Activated naive CD8-positive, alpha-beta T cell (primary cell): ENCODE measurements around the gene MYH13.

Experiments used
- H3K27ac Mint-ChIP-seq: one replicate; pipeline ENCODE4 v1.8.0; 2021; ENCODE audit warnings: mixed read lengths
- H3K27me3 Mint-ChIP-seq: one replicate; pipeline ENCODE4 v1.8.0; 2021; ENCODE audit warnings: mixed read lengths
- H3K36me3 Mint-ChIP-seq: one replicate; pipeline ENCODE4 v1.8.0; 2021; ENCODE audit warnings: mixed read lengths
- H3K4me1 Mint-ChIP-seq: one replicate; pipeline ENCODE4 v1.8.0; 2021; ENCODE audit warnings: low read depth, mixed read lengths
- H3K4me3 Mint-ChIP-seq: one replicate; pipeline ENCODE4 v1.8.0; 2021; ENCODE audit warnings: mild to moderate bottlenecking, mixed read lengths
- H3K9me3 Mint-ChIP-seq: one replicate; pipeline ENCODE4 v1.8.0; 2021; ENCODE audit warnings: low read depth, mixed read lengths

The MYH13 gene

GRCh38 chr17:10328206-10328605, 44.6 kb downstream of the MYH13 start:
- Mint-ChIP-seq H3K4me1 (peaks cover 3% of the 10 kb centered on the region), H3K27me3 (peaks cover 5% of the 10 kb centered on the region), H3K27ac (no peak overlapping the region), H3K36me3 (no peaks in the 10 kb centered on the region), H3K9me3 (no peaks in the 10 kb centered on the region), H3K4me3 (no peak overlapping the region)

- no peak overlapping the region for H3K4me3 Mint-ChIP-seq
- H3K4me1 Mint-ChIP-seq = peaks cover 3% of the 10 kb centered on the region
Observed at GRCh38 chr17:10327640-10328039, 45.2 kb downstream of the MYH13 start.

DNA sequence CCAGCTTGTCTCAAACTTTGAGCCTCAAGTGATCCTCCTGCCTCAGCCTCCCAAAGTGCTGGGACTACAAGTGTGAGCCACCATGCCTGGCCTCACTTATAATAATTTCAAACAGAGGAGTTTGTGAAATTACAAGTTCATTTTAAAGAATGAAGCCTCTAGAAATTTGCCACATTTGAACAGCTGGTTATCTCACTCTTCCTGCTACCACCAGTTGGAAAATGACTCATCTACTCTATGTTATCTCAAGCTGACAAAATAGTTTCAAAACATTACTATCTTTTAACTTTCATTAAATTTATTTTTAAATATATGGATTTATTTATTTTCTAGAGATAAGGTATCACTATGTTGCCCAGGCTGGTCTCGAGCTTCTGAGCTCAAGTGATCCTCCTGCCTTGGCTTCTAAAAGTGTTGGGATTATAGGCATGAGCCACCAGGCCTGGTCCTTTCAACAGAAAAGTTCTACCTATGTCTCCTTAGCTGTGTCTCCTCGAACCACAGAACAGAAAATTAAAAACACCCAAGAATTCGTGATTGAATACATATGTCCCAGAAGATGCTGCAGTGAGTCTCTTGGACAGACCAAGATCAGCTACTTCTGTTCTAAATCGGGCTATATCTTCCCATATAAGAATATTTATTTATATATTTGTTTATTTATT, 47.6 kb downstream of the MYH13 start:
- peaks cover 5% of the 10 kb centered on the region for H3K27me3 Mint-ChIP-seq
- no peaks in the 10 kb centered on the region for H3K9me3 Mint-ChIP-seq
- no peaks in the 10 kb centered on the region for H3K36me3 Mint-ChIP-seq
- H3K4me3 Mint-ChIP-seq = no peak overlapping the region
- H3K27ac Mint-ChIP-seq = no peak overlapping the region
- peaks cover 3% of the 10 kb centered on the region for H3K4me1 Mint-ChIP-seq

More at GRCh38 chr17:10327640-10328039, 45.2 kb downstream of the MYH13 start:
- no peaks in the 10 kb centered on the region for H3K36me3 Mint-ChIP-seq
- H3K27me3 Mint-ChIP-seq = peaks cover 5% of the 10 kb centered on the region
- no peak overlapping the region for H3K27ac Mint-ChIP-seq
- no peaks in the 10 kb centered on the region for H3K9me3 Mint-ChIP-seq

DNA sequence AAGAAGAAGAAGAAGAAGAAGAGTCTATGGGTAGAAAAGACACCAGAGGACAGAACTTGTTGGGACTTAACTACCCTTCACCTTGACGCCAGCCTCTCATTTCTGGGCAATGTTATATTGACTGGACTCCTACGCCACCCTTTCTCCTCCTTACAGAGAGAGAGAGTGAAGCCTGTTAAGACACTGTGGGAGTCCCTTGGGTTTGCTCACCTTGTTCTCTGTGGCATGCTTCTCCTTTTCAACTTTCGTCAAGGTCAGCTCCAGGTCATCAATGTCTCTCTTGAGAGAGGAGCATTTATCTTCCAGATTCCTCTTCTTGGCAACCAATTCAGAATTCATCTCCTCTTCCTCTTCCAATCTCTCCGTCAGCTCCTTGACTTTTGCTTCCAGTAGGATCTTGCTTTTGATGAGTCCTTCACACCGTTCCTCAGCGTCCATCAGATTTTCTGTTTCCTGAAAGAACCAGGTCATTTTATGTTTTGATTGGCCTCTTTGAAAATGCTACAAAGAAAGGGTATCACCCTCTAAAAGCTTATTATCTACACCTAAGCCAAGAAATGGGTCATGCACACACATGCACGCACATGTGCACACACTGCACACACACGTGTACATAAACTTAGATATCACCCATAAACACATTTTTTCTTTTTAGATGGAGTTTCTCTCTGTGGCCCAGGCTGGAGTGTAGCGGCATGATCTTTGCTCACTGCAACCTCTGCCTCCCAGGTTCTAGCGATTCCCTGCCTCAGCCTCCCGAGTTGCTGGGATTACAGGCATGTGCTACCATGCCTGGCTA, 48.8 kb downstream of the MYH13 start:
- Mint-ChIP-seq H3K4me3 (no peak overlapping the region), H3K27me3 (peaks cover 2% of the 10 kb centered on the region), H3K27ac (no peak overlapping the region), H3K36me3 (no peaks in the 10 kb centered on the region), H3K9me3 (no peaks in the 10 kb centered on the region), H3K4me1 (peaks cover 3% of the 10 kb centered on the region)

DNA sequence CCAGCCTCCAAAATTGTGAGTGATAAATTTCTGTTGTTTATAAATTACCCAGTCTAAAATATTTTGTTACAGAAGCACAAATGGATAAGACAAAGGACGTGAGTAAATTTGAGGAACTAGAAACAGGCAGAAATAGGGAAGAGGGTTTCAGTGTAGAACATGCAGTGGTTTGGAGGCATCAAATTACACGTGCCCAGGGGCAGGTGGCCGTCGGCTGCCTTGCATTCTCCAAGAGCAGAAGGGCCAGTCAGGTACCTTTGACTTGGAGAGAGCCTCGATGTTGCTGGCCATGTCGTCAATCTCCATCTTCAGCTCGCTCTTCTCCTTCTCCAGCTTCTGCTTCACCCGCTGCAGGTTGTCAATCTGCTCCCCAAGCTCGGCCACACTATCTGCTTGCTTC, 54.3 kb downstream of the MYH13 start:
- Mint-ChIP-seq H3K27ac (no peak overlapping the region), H3K4me1 (no peaks in the 10 kb centered on the region), H3K4me3 (no peak overlapping the region), H3K36me3 (no peaks in the 10 kb centered on the region), H3K9me3 (no peaks in the 10 kb centered on the region), H3K27me3 (no peaks in the 10 kb centered on the region)

GRCh38 chr17:10317543-10317834, 55.3 kb downstream of the MYH13 start:
- no peaks in the 10 kb centered on the region for H3K36me3 Mint-ChIP-seq
- no peaks in the 10 kb centered on the region for H3K27me3 Mint-ChIP-seq
- no peaks in the 10 kb centered on the region for H3K4me1 Mint-ChIP-seq
- no peak overlapping the region for H3K4me3 Mint-ChIP-seq
- H3K9me3 Mint-ChIP-seq = no peaks in the 10 kb centered on the region
- no peak overlapping the region for H3K27ac Mint-ChIP-seq

- H3K9me3 Mint-ChIP-seq = no peaks in the 10 kb centered on the region
- H3K36me3 Mint-ChIP-seq = no peaks in the 10 kb centered on the region
- H3K27ac Mint-ChIP-seq = no peak overlapping the region
- no peaks in the 10 kb centered on the region for H3K27me3 Mint-ChIP-seq
- no peak overlapping the region for H3K4me3 Mint-ChIP-seq
- no peaks in the 10 kb centered on the region for H3K4me1 Mint-ChIP-seq
Observed at GRCh38 chr17:10316801-10317542, 55.8 kb downstream of the MYH13 start.

DNA sequence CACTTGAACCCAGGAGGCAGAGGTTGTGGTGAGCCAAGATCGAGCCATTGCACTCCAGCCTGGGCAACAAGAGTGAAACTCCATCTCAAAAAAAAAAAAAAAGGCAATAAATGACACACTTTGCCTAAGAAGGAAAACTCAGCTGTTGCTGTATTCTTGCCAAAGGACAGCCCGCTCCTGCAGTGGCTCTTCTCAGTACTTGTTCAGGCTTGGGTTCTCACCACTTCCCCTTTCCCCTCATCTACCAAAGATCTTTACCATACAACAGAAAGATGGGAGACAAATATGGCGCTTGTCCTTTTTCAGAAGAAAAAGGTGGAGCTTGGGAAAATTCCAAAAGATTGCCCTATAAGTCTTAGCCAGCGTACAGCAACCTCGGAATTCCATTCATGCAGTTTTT, 58.5 kb downstream of the MYH13 start:
- no peaks in the 10 kb centered on the region for H3K36me3 Mint-ChIP-seq
- peaks cover 3% of the 10 kb centered on the region for H3K27me3 Mint-ChIP-seq
- no peak overlapping the region for H3K27ac Mint-ChIP-seq
- H3K9me3 Mint-ChIP-seq = no peaks in the 10 kb centered on the region
- no peak overlapping the region for H3K4me3 Mint-ChIP-seq
- H3K4me1 Mint-ChIP-seq = no peaks in the 10 kb centered on the region

- Mint-ChIP-seq H3K9me3 (no peaks in the 10 kb centered on the region), H3K36me3 (no peaks in the 10 kb centered on the region), H3K4me3 (no peak overlapping the region), H3K27me3 (peaks cover 3% of the 10 kb centered on the region), H3K27ac (no peak overlapping the region), H3K4me1 (no peaks in the 10 kb centered on the region)
Observed at GRCh38 chr17:10313037-10313672, 59.7 kb downstream of the MYH13 start.

DNA sequence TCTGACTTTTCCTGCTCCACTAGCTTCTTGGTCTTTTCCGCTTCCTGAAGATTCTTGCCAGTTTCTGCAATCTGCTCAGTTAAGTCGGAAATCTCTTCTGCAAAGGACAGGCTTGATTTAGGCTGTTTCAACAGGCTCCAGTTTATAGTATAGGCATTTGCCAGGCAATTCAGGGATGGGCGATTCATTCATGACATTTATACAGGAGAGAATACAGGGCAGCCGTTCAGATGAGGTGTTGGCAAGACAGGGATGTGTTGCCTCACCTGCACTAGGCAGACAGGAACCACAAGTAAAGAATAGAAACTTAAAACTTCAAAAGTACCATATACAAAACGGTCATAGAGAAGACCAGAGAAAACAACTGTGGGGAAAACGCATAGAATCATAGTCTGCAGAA, 61.7 kb downstream of the MYH13 start:
- no peak overlapping the region for H3K4me3 Mint-ChIP-seq
- no peaks in the 10 kb centered on the region for H3K36me3 Mint-ChIP-seq
- H3K27me3 Mint-ChIP-seq = peaks cover 3% of the 10 kb centered on the region
- H3K9me3 Mint-ChIP-seq = no peaks in the 10 kb centered on the region
- H3K4me1 Mint-ChIP-seq = no peaks in the 10 kb centered on the region
- no peak overlapping the region for H3K27ac Mint-ChIP-seq

GRCh38 chr17:10309003-10309974, 63.5 kb downstream of the MYH13 start:
- Mint-ChIP-seq H3K4me1 (no peaks in the 10 kb centered on the region), H3K9me3 (no peaks in the 10 kb centered on the region), H3K27ac (no peak overlapping the region), H3K27me3 (peaks cover 3% of the 10 kb centered on the region), H3K4me3 (no peak overlapping the region), H3K36me3 (no peaks in the 10 kb centered on the region)

DNA sequence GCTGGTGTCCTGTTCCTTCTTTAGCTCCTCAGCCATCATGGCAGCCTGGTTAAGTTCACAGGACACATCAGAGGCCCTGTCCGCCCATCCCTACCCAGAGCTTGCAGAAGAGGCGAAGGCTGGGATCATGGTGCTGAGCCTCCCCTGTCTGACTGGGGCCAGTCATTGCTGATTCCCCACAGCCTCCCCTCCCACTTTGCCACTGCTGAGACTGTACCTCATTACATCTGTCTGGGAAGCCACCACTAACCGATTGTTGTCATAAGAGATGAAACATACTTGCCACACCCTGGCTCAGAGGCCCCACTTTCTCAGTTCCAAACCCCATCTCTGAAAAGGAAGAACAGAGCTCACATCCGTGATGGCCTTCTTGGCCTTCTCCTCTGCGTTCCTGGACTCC, 66.2 kb downstream of the MYH13 start:
- Mint-ChIP-seq H3K27me3 (peaks cover 5% of the 10 kb centered on the region), H3K4me3 (no peak overlapping the region), H3K27ac (no peak overlapping the region), H3K9me3 (no peaks in the 10 kb centered on the region), H3K36me3 (no peaks in the 10 kb centered on the region), H3K4me1 (no peaks in the 10 kb centered on the region)

GRCh38 chr17:10305398-10305797, 67.4 kb downstream of the MYH13 start:
- Mint-ChIP-seq H3K4me3 (no peak overlapping the region), H3K27ac (no peak overlapping the region), H3K4me1 (no peaks in the 10 kb centered on the region), H3K36me3 (no peaks in the 10 kb centered on the region), H3K9me3 (no peaks in the 10 kb centered on the region), H3K27me3 (peaks cover 5% of the 10 kb centered on the region)

GRCh38 chr17:10304758-10305300, 68.0 kb downstream of the MYH13 start:
- Mint-ChIP-seq H3K9me3 (no peaks in the 10 kb centered on the region), H3K4me1 (no peaks in the 10 kb centered on the region), H3K27me3 (peaks cover 5% of the 10 kb centered on the region), H3K4me3 (no peak overlapping the region), H3K36me3 (no peaks in the 10 kb centered on the region), H3K27ac (no peak overlapping the region)
